H1 (cell line): ENCODE data around the gene CNGA2. TPM values are rescaled to one million over a fixed set of nuclear protein-coding genes. Genes with fewer than 3 reads are reported as not detected.

ENCODE experiments used
- CBX5 ChIP-seq: fragments of 300-800, 300-1000 bp; sonication (generic); IDR thresholded peaks from 2 replicates; pipeline ENCODE4 v1.7.1; 2016; ENCODE audit warnings: antibody characterized with exemption, low read length, low read depth
- CHD7 ChIP-seq: fragments of 300-600 bp; sonication (generic); IDR thresholded peaks from 2 replicates; pipeline ENCODE4 v1.7.1; 2012; ENCODE audit warnings: low read length, moderate library complexity, mild to moderate bottlenecking, inconsistent platforms; ENCODE audit not compliant: insufficient replicate concordance
- HDAC2 ChIP-seq, 2 experiments: fragments of 300-600 bp in 1 of 2; sonication (generic) in 1 of 2; IDR thresholded peaks; 2 replicates each; pipeline ENCODE4 v1.6.1; 2011 to 2012; ENCODE audit warnings: low read depth in 2 of 2, low read length in 2 of 2, mild to moderate bottlenecking in 2 of 2, moderate library complexity in 2 of 2, borderline replicate concordance in 1 of 2, inconsistent platforms in 1 of 2
- HDAC6 ChIP-seq: IDR thresholded peaks from one replicate; pipeline ENCODE4 v1.7.1; 2012; ENCODE audit warnings: low read depth, mild to moderate bottlenecking, inconsistent platforms, low read length, moderate library complexity
- RBBP5 ChIP-seq: IDR thresholded peaks from 2 replicates; pipeline ENCODE4 v1.7.1; 2012; ENCODE audit warnings: low read depth, mild to moderate bottlenecking, inconsistent platforms, low read length, moderate library complexity, borderline replicate concordance
- RXRA ChIP-seq: IDR thresholded peaks from 2 replicates; pipeline ENCODE4 v1.6.1; 2011; ENCODE audit warnings: low read depth, mild to moderate bottlenecking, low read length, moderate library complexity; ENCODE audit not compliant: insufficient read depth
- SIRT6 ChIP-seq: IDR thresholded peaks from one replicate; pipeline ENCODE4 v1.7.1; 2012; ENCODE audit warnings: low read length, inconsistent platforms
- SP2 ChIP-seq: IDR thresholded peaks from 2 replicates; pipeline ENCODE4 v1.6.1; 2012; ENCODE audit warnings: mild to moderate bottlenecking, low read length, inconsistent platforms
- polyA plus RNA-seq, 7 experiments: library from polyadenylated mRNA; depleted of rRNA in 3 of 7; stranded (reverse) in 5 of 7; unstranded in 2 of 7; fragments of >200 nt in 5 of 7; fragments of 200-250 nt in 2 of 7; gene quantifications; 1 replicate in 5 of 7; 2 replicates in 1 of 7; 4 replicates in 1 of 7; pipeline versions ENCODE4 v1.2.1 to v1.2.3, GENCODE V29; 2011 to 2013; ENCODE audit warnings: missing spikeins in 2 of 7, mixed read lengths in 2 of 7
- total RNA-seq: library from RNA; stranded (reverse); fragmentation: NEBNext Ultra II Directional; extraction: Animal tissue kit (Norgen Biotek cat#: 25700); gene quantifications from 2 replicates; pipeline ENCODE4 v1.2.1, GENCODE V29; 2021
- TF ChIP-seq, protein P1 (sequence below): IDR thresholded peaks from 2 replicates; pipeline ENCODE4 v1.6.1; 2012; ENCODE audit warnings: inconsistent platforms

Gene CNGA2
- total and polyA plus RNA-seq, 2 of the 8 experiments (the other 6 are each of a cell fraction or from before 2014, with no cell fraction given), result not detected

GRCh38 chrX:151754047-151754429, 19.5 kb downstream of the CNGA2 start (continued):
- no peak for TF ChIP-seq CHD7
- no peak for TF ChIP-seq HDAC2 (IDR thresholded peaks at IDR 0.05; ENCODE audit: borderline replicate concordance in 1 of 2, low read depth in 2 of 2, low read length in 2 of 2)
- no peak for TF ChIP-seq SIRT6
- no peak for TF ChIP-seq SP2
- no peak for TF ChIP-seq RBBP5
- no peak for TF ChIP-seq CBX5
- TF ChIP-seq, protein P1, sequence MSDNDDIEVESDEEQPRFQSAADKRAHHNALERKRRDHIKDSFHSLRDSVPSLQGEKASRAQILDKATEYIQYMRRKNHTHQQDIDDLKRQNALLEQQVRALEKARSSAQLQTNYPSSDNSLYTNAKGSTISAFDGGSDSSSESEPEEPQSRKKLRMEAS, result no peak
- TF ChIP-seq RXRA, result no peak
- TF ChIP-seq HDAC6, result no peak
